Stimulated activated CD8-positive, alpha-beta memory T cell treated with anti-CD3 and anti-CD28 coated beads, Interleukin-4, amount 100 ng/mL, for 1 hour (primary cell): Measurements from ENCODE around the gene DNAH12.

ENCODE experiments used
- DNase-seq, 2 donors: peaks; one replicate each; pipeline ENCODE4 v3.0.0-alpha.2; 2020; ENCODE audit warnings: low read depth in 2 of 2, low spot score in 1 of 2

Gene DNAH12

GRCh38 chr3:57544181-57545125, at the start of gene DNAH12:
Gene DNAH12 (minus strand): TSS chr3:57544344. CDS start chr3:57542870, 1,474 bp downstream.
- no peak for DNase-seq

GRCh38 chr3:57592306-57592705, 48.2 kb upstream of the DNAH12 start:
- no peak for DNase-seq

GRCh38 chr3:57587905-57588304, 43.8 kb upstream of the DNAH12 start:
- DNase-seq: no peak

GRCh38 chr3:57586778-57587177, 42.6 kb upstream of the DNAH12 start:
- DNase-seq: no peak

GRCh38 chr3:57583544-57583943, 39.4 kb upstream of the DNAH12 start:
- DNase-seq: no peak

GRCh38 chr3:57582474-57583168, 38.5 kb upstream of the DNAH12 start:
- DNase-seq: no peak

GRCh38 chr3:57577801-57578200, 33.7 kb upstream of the DNAH12 start:
- no peak for DNase-seq

- no peak for DNase-seq
Measured at GRCh38 chr3:57575966-57576626, 32.0 kb upstream of the DNAH12 start.

- no peak for DNase-seq
Measured at GRCh38 chr3:57572096-57572495, 28.0 kb upstream of the DNAH12 start.

- DNase-seq: no peak
Measured at GRCh38 chr3:57570878-57571277, 26.7 kb upstream of the DNAH12 start.

GRCh38 chr3:57569859-57570450, 25.8 kb upstream of the DNAH12 start:
- DNase-seq: no peak

- DNase-seq: no peak
Measured at GRCh38 chr3:57559526-57559925, 15.4 kb upstream of the DNAH12 start.

GRCh38 chr3:57557085-57557537, 13.0 kb upstream of the DNAH12 start:
- peak in 1 of 2 donors; percentile 2 for DNase-seq

GRCh38 chr3:57556459-57557084, 12.4 kb upstream of the DNAH12 start:
- peak in 1 of 2 donors; percentile 3 for DNase-seq

- DNase-seq: peak; percentile 62 to 68
Measured at GRCh38 chr3:57555738-57556458, 11.8 kb upstream of the DNAH12 start, which contains the start of gene PDE12. Gene PDE12 (plus strand): TSS chr3:57556274. CDS start chr3:57556380, 106 bp downstream.

GRCh38 chr3:57555306-57555705, 11.2 kb upstream of the DNAH12 start:
- DNase-seq: no peak

GRCh38 chr3:57546616-57547015, 2.5 kb upstream of the DNAH12 start:
- DNase-seq: no peak

- no peak for DNase-seq
Measured at GRCh38 chr3:57545636-57546268, 1.6 kb upstream of the DNAH12 start.

GRCh38 chr3:57538465-57538864, 5.7 kb downstream of the DNAH12 start:
- no peak for DNase-seq
